ENCODE results near the gene RPS6KA2.

Gene RPS6KA2

DNA sequence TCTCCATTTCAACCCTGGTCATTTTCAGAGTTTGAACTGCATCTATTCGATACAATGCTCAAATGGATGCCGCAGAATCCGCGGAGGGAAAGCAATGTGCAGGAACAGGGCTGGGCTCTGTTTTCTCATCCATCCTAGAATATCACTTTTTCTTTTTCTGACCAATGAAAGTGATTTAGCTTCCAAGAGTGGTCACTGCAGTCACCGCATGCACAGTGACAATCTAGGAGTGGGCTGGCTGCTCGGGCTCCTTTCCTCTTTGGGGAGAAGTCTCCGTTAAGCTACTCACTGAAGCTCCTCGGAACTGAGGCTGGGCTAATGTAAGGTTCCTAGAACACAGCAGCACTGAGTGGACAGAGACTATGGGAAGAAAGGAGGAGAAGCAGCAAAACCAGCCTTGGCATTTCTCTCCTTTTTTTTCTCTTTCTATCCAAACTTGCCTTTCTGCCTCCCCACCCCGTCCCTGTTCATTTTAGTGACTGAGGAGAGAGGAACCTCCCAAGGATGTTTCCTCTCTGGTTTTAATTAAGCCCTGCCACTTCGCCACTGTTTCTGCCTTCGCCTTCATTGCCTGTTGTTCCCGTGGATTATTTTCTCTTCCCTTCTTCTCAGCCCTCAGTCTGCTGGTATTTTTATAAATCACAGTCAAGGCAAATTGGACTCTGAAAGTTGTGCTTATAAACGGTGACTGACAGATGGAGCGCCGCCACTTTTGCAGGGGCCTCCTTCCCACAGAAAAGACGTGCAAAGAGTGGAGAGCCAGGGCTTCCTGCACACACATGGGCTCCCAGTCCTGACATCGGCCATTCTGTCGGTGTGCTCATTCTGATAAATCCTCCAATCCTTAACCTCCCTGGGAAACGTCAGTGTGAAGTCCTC is 81.7 kb downstream of the RPS6KA2 start:
- ChIA-PET CTCF (interaction anchor here (1.0 kb wide), 1 partner anchor 10 kb away, joined by 3 read pairs; no protein-coding TSS in a partner anchor), POLR2A (no interaction called here)
- Histone ChIP-seq H3K4me3 (ENCODE audit: control insufficient read depth in 1 of 7, extremely low read depth in 1 of 7, insufficient read depth in 4 of 7, low read depth in 2 of 7, low read length in 6 of 7) (no peak overlapping the region), H3K4me1 (ENCODE audit: control extremely low read depth in 1 of 4, control insufficient read depth in 4 of 4, insufficient read depth in 4 of 4, low read length in 3 of 4) (peaks cover 0 to 5% (median 4%) of the 10 kb centered on the region in 4 experiments), H3K27ac (ENCODE audit: insufficient read depth in 1 of 2, low read depth in 1 of 2, low read length in 2 of 2, poor library complexity in 1 of 2, severe bottlenecking in 2 of 2) (no peak overlapping the region), H3K36me3 (ENCODE audit: control insufficient read depth in 4 of 4, insufficient read depth in 4 of 4, low read length in 3 of 4) (no peaks in the 10 kb centered on the region), H3K27me3 (replicated peaks in 2 of 5; ENCODE audit: control insufficient read depth in 4 of 5, insufficient read depth in 5 of 5, low read length in 4 of 5) (no peaks in the 10 kb centered on the region), H3K9me3 (ENCODE audit: control extremely low read depth in 1 of 5, control insufficient read depth in 4 of 5, insufficient read depth in 2 of 5, low read depth in 1 of 5, low read length in 4 of 5) (peaks cover 0 to 3% (median 0%) of the 10 kb centered on the region in 5 experiments)
- WGBS (ENCODE audit: insufficient coverage), result 99% methylated on average over 17 of the region's 19 CpGs
- DNase-seq, result no peak

DNA sequence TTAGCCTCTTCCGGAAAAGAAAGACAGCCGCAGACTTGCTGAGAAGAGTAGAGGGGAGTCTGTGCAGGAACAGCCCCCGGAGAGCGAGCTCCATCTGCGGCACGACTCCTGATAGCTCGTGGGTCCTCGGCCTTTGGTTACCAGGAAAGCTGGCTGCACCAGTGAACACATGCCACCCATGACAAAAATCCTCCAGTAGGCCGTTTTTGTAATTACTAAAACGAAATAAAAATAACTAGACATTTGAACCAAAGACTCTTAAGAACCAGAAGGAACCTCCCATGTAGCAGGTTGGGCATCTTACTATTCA is 82.8 kb downstream of the RPS6KA2 start:
- DNase-seq, result no peak
- ChIA-PET POLR2A (no interaction called here), CTCF (interaction anchor here (0.7 to 1.0 kb wide), 2 partner anchors 9 to 13 kb away, joined by 3 read pairs; no protein-coding TSS in a partner anchor)
- no peaks in the 10 kb centered on the region for H3K27me3 ChIP-seq (replicated peaks in 2 of 5; ENCODE audit: control insufficient read depth in 4 of 5, insufficient read depth in 5 of 5, low read length in 4 of 5)
- peaks cover 0 to 11% (median 6%) of the 10 kb centered on the region in 4 experiments for H3K4me1 ChIP-seq (ENCODE audit: control extremely low read depth in 1 of 4, control insufficient read depth in 4 of 4, insufficient read depth in 4 of 4, low read length in 3 of 4)
- no peaks in the 10 kb centered on the region for H3K36me3 ChIP-seq (ENCODE audit: control insufficient read depth in 4 of 4, insufficient read depth in 4 of 4, low read length in 3 of 4)
- peaks cover 0 to 1% (median 0%) of the 10 kb centered on the region in 5 experiments for H3K9me3 ChIP-seq (ENCODE audit: control extremely low read depth in 1 of 5, control insufficient read depth in 4 of 5, insufficient read depth in 2 of 5, low read depth in 1 of 5, low read length in 4 of 5)
- no peak overlapping the region for H3K4me3 ChIP-seq (ENCODE audit: control insufficient read depth in 1 of 7, extremely low read depth in 1 of 7, insufficient read depth in 4 of 7, low read depth in 2 of 7, low read length in 6 of 7)
- WGBS (ENCODE audit: insufficient coverage), result 99% methylated on average over 10 of the region's 10 CpGs
- no peak overlapping the region for H3K27ac ChIP-seq (ENCODE audit: insufficient read depth in 1 of 2, low read depth in 1 of 2, low read length in 2 of 2, poor library complexity in 1 of 2, severe bottlenecking in 2 of 2)

DNA sequence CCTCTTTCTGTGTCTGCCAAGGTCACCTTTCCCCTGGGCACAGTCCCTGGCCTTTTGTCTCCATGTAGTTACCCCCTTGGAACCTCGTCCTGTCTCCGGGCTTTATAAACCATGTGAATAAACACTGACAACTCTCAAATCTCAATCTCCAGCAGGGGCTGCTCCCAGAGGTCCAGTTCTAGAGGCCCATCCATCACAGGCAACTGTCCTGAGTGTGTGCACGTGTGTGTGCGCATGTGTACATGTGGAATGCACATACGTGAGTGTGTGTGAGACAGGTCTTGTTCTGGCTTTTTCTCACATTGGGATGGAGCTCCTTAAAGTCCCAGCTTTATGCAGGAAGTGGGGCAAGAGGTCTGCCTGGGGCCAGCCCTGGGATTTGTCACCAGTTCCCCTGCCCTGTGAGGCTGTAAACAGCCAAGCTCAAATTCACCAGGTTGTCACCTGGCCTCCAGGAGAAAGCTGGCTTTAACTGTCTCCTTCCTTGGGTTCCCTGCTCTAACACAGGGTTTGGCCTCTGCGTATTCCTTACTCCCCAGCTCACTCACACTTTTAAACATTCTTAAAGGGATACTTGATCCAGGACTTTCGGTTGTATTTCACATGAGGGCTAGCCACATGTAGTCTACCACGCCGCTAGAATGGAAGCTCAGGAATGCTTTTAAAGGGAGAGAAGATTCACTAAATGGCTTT is 83.3 kb downstream of the RPS6KA2 start:
- no peak for DNase-seq

DNA sequence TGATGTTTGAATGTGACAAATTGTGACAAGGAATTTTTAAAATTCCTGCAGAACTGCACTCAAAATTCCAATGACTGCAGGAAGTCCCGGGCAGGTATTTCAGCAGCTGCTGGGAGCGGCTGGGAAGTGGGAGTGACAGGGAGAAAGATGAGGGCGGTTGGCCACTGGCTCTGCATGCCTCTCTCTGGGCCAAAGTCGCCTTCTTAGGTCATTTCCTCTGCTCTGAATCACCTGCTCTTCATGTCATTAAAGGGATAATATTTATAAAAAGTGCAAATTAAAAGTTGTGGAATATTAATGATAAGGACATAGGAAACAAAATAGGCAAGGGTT is 84.5 kb downstream of the RPS6KA2 start:
- 100% methylated on average over 3 of the region's 4 CpGs for WGBS (ENCODE audit: insufficient coverage)
- no peaks in the 10 kb centered on the region for H3K27me3 ChIP-seq (replicated peaks in 2 of 5; ENCODE audit: control insufficient read depth in 4 of 5, insufficient read depth in 5 of 5, low read length in 4 of 5)
- no peaks in the 10 kb centered on the region for H3K36me3 ChIP-seq (ENCODE audit: control insufficient read depth in 4 of 4, insufficient read depth in 4 of 4, low read length in 3 of 4)
- no peaks in the 10 kb centered on the region for H3K9me3 ChIP-seq (ENCODE audit: control extremely low read depth in 1 of 5, control insufficient read depth in 4 of 5, insufficient read depth in 2 of 5, low read depth in 1 of 5, low read length in 4 of 5)
- ChIA-PET POLR2A (interaction anchor here (0.7 kb wide), 1 partner anchor 37 kb away, joined by 3 read pairs; no protein-coding TSS in a partner anchor), CTCF (interaction anchor here (1.3 to 1.5 kb wide), 2 partner anchors 12 to 20 kb away, joined by 3 to 5 read pairs; no protein-coding TSS in a partner anchor)
- H3K4me1 ChIP-seq (ENCODE audit: control extremely low read depth in 1 of 4, control insufficient read depth in 4 of 4, insufficient read depth in 4 of 4, low read length in 3 of 4), result peaks cover 0 to 19% (median 9%) of the 10 kb centered on the region in 4 experiments
- no peak overlapping the region for H3K27ac ChIP-seq (ENCODE audit: insufficient read depth in 1 of 2, low read depth in 1 of 2, low read length in 2 of 2, poor library complexity in 1 of 2, severe bottlenecking in 2 of 2)
- DNase-seq, result no peak
- H3K4me3 ChIP-seq (ENCODE audit: control insufficient read depth in 1 of 7, extremely low read depth in 1 of 7, insufficient read depth in 4 of 7, low read depth in 2 of 7, low read length in 6 of 7), result no peak overlapping the region

More for the DNA sequence above, 83.3 kb downstream of the RPS6KA2 start:
- Histone ChIP-seq H3K27me3 (replicated peaks in 2 of 5; ENCODE audit: control insufficient read depth in 4 of 5, insufficient read depth in 5 of 5, low read length in 4 of 5) (no peaks in the 10 kb centered on the region), H3K36me3 (ENCODE audit: control insufficient read depth in 4 of 4, insufficient read depth in 4 of 4, low read length in 3 of 4) (no peaks in the 10 kb centered on the region), H3K27ac (ENCODE audit: insufficient read depth in 1 of 2, low read depth in 1 of 2, low read length in 2 of 2, poor library complexity in 1 of 2, severe bottlenecking in 2 of 2) (no peak overlapping the region), H3K4me1 (ENCODE audit: control extremely low read depth in 1 of 4, control insufficient read depth in 4 of 4, insufficient read depth in 4 of 4, low read length in 3 of 4) (peaks cover 0 to 15% (median 8%) of the 10 kb centered on the region in 4 experiments), H3K4me3 (ENCODE audit: control insufficient read depth in 1 of 7, extremely low read depth in 1 of 7, insufficient read depth in 4 of 7, low read depth in 2 of 7, low read length in 6 of 7) (no peak overlapping the region), H3K9me3 (ENCODE audit: control extremely low read depth in 1 of 5, control insufficient read depth in 4 of 5, insufficient read depth in 2 of 5, low read depth in 1 of 5, low read length in 4 of 5) (no peaks in the 10 kb centered on the region)
- ChIA-PET POLR2A (no interaction called here), CTCF (interaction anchor here (0.7 to 1.0 kb wide), 2 partner anchors 9 to 14 kb away, joined by 3 read pairs; no protein-coding TSS in a partner anchor)
- WGBS (ENCODE audit: insufficient coverage), result 96% methylated on average over 8 of the region's 9 CpGs

DNA sequence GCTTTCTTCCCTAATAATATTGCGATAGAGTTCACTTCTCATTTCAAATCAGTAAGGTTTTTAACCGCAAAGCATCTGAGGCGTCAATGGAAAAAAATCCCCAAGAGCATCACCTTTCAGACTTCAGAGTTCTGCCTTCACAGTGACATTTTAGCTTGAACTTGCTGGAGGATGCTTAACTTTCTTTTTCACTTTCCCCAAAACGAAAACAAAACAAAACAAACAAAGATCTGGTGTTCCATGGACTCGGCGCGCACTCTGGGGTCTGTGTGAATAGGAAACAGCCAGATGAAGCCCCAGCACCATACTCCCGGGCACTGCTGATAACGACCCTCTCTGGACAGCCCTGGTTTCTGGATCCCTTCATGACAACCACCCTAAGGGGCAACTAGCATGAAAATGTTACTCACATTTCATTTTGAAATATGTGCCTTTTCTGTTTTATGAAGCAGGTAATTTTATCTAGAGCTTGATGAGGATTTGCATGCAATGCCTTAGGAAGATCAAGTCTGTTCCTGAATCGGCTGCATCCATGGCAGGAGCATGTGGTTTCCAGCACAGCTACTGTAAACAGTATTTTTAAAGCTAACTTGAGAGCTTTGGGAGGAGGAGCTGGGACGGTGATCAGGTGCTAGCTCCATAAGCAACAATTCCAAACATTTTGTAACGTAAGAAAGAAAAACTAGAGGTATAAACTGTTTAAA is 85.0 kb downstream of the RPS6KA2 start:
- ChIA-PET CTCF (interaction anchor here (1.3 to 1.5 kb wide), 2 partner anchors 12 to 20 kb away, joined by 3 to 5 read pairs; no protein-coding TSS in a partner anchor), POLR2A (interaction anchor here (0.7 kb wide), 1 partner anchor 38 kb away, joined by 3 read pairs; no protein-coding TSS in a partner anchor)

DNA sequence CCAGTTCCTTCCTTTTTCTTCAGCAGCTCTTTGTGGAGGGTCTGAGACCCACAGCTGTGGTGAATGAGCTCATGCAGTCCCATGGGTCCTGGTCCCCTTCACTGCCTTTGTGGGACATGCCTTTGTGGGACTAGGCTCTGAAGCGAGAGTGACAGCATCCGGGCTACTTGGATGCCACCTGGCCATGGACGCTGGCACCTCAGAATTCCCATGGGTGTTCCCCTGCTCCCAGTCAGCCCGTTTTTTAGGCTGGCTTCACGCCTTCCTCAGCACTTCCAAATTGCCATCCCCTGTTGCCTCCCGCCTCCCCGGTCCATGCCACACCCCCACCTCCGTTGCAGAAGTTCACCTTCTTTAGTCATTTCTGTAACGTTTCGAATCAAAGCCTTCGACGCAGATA is 85.7 kb downstream of the RPS6KA2 start:
- H3K4me1 ChIP-seq (ENCODE audit: control extremely low read depth in 1 of 4, control insufficient read depth in 4 of 4, insufficient read depth in 4 of 4, low read length in 3 of 4), result peaks cover 0 to 19% (median 9%) of the 10 kb centered on the region in 4 experiments
- CTCF ChIA-PET, result interaction anchor here (1.3 to 1.5 kb wide), 2 partner anchors 13 to 19 kb away, joined by 3 to 5 read pairs; no protein-coding TSS in a partner anchor
- H3K9me3 ChIP-seq (ENCODE audit: control extremely low read depth in 1 of 5, control insufficient read depth in 4 of 5, insufficient read depth in 2 of 5, low read depth in 1 of 5, low read length in 4 of 5), result no peaks in the 10 kb centered on the region
- DNase-seq, result no peak
- no peaks in the 10 kb centered on the region for H3K27me3 ChIP-seq (replicated peaks in 2 of 5; ENCODE audit: control insufficient read depth in 4 of 5, insufficient read depth in 5 of 5, low read length in 4 of 5)
- POLR2A ChIA-PET, result no interaction called here
- peak overlapping the region in 1 of 7 experiments; percentile 7 for H3K4me3 ChIP-seq (ENCODE audit: control insufficient read depth in 1 of 7, extremely low read depth in 1 of 7, insufficient read depth in 4 of 7, low read depth in 2 of 7, low read length in 6 of 7)
- 86% methylated on average over 12 of the region's 12 CpGs for WGBS (ENCODE audit: insufficient coverage)
- no peaks in the 10 kb centered on the region for H3K36me3 ChIP-seq (ENCODE audit: control insufficient read depth in 4 of 4, insufficient read depth in 4 of 4, low read length in 3 of 4)
- H3K27ac ChIP-seq (ENCODE audit: insufficient read depth in 1 of 2, low read depth in 1 of 2, low read length in 2 of 2, poor library complexity in 1 of 2, severe bottlenecking in 2 of 2), result no peak overlapping the region

More for the DNA sequence above, 85.0 kb downstream of the RPS6KA2 start:
- peak in 1 of 3 donors; percentile 3 for DNase-seq
- peaks cover 0 to 19% (median 9%) of the 10 kb centered on the region in 4 experiments for H3K4me1 ChIP-seq (ENCODE audit: control extremely low read depth in 1 of 4, control insufficient read depth in 4 of 4, insufficient read depth in 4 of 4, low read length in 3 of 4)
- no peaks in the 10 kb centered on the region for H3K36me3 ChIP-seq (ENCODE audit: control insufficient read depth in 4 of 4, insufficient read depth in 4 of 4, low read length in 3 of 4)
- 93% methylated on average over 11 of the region's 12 CpGs for WGBS (ENCODE audit: insufficient coverage)
- H3K9me3 ChIP-seq (ENCODE audit: control extremely low read depth in 1 of 5, control insufficient read depth in 4 of 5, insufficient read depth in 2 of 5, low read depth in 1 of 5, low read length in 4 of 5), result no peaks in the 10 kb centered on the region
- no peaks in the 10 kb centered on the region for H3K27me3 ChIP-seq (replicated peaks in 2 of 5; ENCODE audit: control insufficient read depth in 4 of 5, insufficient read depth in 5 of 5, low read length in 4 of 5)
- H3K4me3 ChIP-seq (ENCODE audit: control insufficient read depth in 1 of 7, extremely low read depth in 1 of 7, insufficient read depth in 4 of 7, low read depth in 2 of 7, low read length in 6 of 7), result peak overlapping the region in 1 of 7 experiments; percentile 36
- no peak overlapping the region for H3K27ac ChIP-seq (ENCODE audit: insufficient read depth in 1 of 2, low read depth in 1 of 2, low read length in 2 of 2, poor library complexity in 1 of 2, severe bottlenecking in 2 of 2)
